Fibroblast of lung (primary cell): ENCODE measurements around the gene CARD18. TPM values are rescaled to one million over a fixed set of nuclear protein-coding genes. Genes with fewer than 3 reads are reported as not detected.
"Not testable (repeated sequence)": the region's sequence is repeated elsewhere in the genome, so short reads cannot be mapped to it uniquely, and the experiment has no call there.

Experiments
- DNase-seq, 2 donors: peaks; one replicate each; pipeline versions ENCODE4 v3.0.0 to v3.0.0-alpha.2; 2010; ENCODE audit warnings: low read depth in 2 of 2
- H2AFZ ChIP-seq: 2 replicates; pipeline ENCODE4 v1.5.1; 2012; ENCODE audit warnings: low read length, control low read depth, inconsistent platforms
- H3K27ac ChIP-seq: 2 replicates; pipeline ENCODE4 v1.5.1; 2011; ENCODE audit warnings: low read length, control low read depth; ENCODE audit not compliant: insufficient read depth
- H3K27me3 ChIP-seq: 2 replicates; pipeline ENCODE4 v1.5.1; 2011; ENCODE audit warnings: mild to moderate bottlenecking, low read length; ENCODE audit not compliant: control insufficient read depth, insufficient read depth
- H3K36me3 ChIP-seq: 2 replicates; pipeline ENCODE4 v1.5.1; 2011; ENCODE audit warnings: low read length; ENCODE audit not compliant: control insufficient read depth, insufficient read depth
- H3K4me1 ChIP-seq: 2 replicates; pipeline ENCODE4 v1.5.1; 2011; ENCODE audit warnings: low read length; ENCODE audit not compliant: control insufficient read depth, insufficient read depth; ENCODE audit errors: extremely low read depth
- H3K4me2 ChIP-seq: 2 replicates; pipeline ENCODE4 v1.5.1; 2011; ENCODE audit warnings: low read length, control low read depth; ENCODE audit not compliant: insufficient read depth; ENCODE audit errors: extremely low read depth
- H3K4me3 ChIP-seq, 4 experiments: fragments of 200-600 bp in 1 of 4; sonication (generic) in 1 of 4; replicated peaks in 1 of 4; 2 replicates each; pipeline ENCODE4 v1.5.1; 2011 to 2016; ENCODE audit warnings: low read length in 4 of 4, low read depth in 3 of 4, mild to moderate bottlenecking in 3 of 4, control low read depth in 2 of 4, inconsistent platforms in 1 of 4, mixed read lengths in 1 of 4; ENCODE audit not compliant: insufficient read depth in 1 of 4; ENCODE audit errors: control extremely low read depth in 1 of 4
- H3K79me2 ChIP-seq: 2 replicates; pipeline ENCODE4 v1.5.1; 2012; ENCODE audit warnings: mild to moderate bottlenecking, low read length, inconsistent platforms; ENCODE audit not compliant: control insufficient read depth, insufficient read depth
- H3K9ac ChIP-seq: 2 replicates; pipeline ENCODE4 v1.5.1; 2011; ENCODE audit warnings: mild to moderate bottlenecking, low read length, control low read depth; ENCODE audit not compliant: insufficient read depth
- H3K9me3 ChIP-seq: 2 replicates; pipeline ENCODE4 v1.5.1; 2012; ENCODE audit warnings: low read depth, low read length; ENCODE audit not compliant: control insufficient read depth, insufficient read depth
- H4K20me1 ChIP-seq: 2 replicates; pipeline ENCODE4 v1.5.1; 2011; ENCODE audit warnings: low read length; ENCODE audit not compliant: control insufficient read depth, insufficient read depth; ENCODE audit errors: extremely low read depth
- EZH2 ChIP-seq: IDR thresholded peaks from 2 replicates; pipeline ENCODE4 v1.5.1; 2012; ENCODE audit warnings: low read length, control low read depth, mild to moderate bottlenecking; ENCODE audit errors: missing control alignments
- polyA plus RNA-seq, 2 donors: library from polyadenylated mRNA; depleted of rRNA in 1 of 2; stranded (reverse) in 1 of 2; unstranded in 1 of 2; fragments of >200 nt; gene quantifications; 2 replicates each; pipeline ENCODE4 v1.2.1, GENCODE V29; 2011 to 2012; ENCODE audit warnings: missing spikeins in 1 of 2
- total RNA-seq: library from RNA; depleted of rRNA; stranded (reverse); fragments of >200 nt; gene quantifications from 2 replicates; pipeline ENCODE4 v1.2.1, GENCODE V29; 2014
- TF ChIP-seq, protein P1 (sequence below), 2 donors: IDR thresholded peaks in 1 of 2; conservative IDR thresholded peaks in 1 of 2; 1 replicate in 1 of 2; 2 replicates in 1 of 2; pipeline ENCODE4 v1.5.1; 2011 to 2012; ENCODE audit warnings: low read length in 2 of 2, control low read depth in 1 of 2, inconsistent platforms in 1 of 2, low read depth in 1 of 2, mild to moderate bottlenecking in 1 of 2

CARD18 gene
- total and polyA plus RNA-seq, 2 donors (not counting 1 experiment from before 2014, with no cell fraction given): not detected

DNA sequence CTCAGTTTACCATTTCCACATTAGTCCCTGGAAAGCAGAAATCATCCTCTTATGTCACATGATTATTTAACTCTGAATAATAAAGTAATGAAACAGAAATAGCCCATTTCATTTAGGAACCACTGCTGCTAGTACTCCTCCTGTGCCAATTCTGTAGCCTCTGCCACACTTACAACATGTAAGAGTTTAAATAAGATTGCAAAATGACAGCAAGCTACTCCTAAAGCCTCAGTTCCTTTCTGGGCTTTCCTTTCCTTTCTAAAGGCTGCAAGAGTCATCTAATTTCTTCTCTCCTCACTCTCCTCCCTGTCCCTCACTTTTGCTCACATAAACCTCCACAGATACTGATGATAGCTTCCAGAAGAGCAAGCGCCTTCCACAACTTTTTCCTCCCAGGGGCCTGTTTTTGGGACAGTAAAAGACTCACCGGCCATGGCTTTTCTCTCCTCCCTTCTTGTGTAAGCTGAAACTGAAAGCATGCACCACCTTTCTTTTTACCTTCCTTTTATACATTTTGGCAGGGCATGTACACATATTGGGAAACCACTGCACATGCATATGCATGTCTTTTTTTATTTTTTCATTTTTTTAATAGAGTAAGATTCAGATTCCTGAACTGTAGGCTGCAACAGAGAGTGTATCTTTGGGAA, 38.5 kb downstream of the CARD18 start:
- no peaks in the 10 kb centered on the region for H3K36me3 ChIP-seq
- no peak for DNase-seq
- H3K9ac ChIP-seq: no peak overlapping the region
- TF ChIP-seq, protein P1, sequence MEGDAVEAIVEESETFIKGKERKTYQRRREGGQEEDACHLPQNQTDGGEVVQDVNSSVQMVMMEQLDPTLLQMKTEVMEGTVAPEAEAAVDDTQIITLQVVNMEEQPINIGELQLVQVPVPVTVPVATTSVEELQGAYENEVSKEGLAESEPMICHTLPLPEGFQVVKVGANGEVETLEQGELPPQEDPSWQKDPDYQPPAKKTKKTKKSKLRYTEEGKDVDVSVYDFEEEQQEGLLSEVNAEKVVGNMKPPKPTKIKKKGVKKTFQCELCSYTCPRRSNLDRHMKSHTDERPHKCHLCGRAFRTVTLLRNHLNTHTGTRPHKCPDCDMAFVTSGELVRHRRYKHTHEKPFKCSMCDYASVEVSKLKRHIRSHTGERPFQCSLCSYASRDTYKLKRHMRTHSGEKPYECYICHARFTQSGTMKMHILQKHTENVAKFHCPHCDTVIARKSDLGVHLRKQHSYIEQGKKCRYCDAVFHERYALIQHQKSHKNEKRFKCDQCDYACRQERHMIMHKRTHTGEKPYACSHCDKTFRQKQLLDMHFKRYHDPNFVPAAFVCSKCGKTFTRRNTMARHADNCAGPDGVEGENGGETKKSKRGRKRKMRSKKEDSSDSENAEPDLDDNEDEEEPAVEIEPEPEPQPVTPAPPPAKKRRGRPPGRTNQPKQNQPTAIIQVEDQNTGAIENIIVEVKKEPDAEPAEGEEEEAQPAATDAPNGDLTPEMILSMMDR (conservative IDR thresholded peaks at IDR 0.05 in 1 of 2, IDR thresholded peaks at IDR 0.05 in 1 of 2; ENCODE audit: low read depth in 1 of 2, low read length in 2 of 2): no peak
- TF ChIP-seq EZH2: no peak
- no peaks in the 10 kb centered on the region for H3K9me3 ChIP-seq
- no peaks in the 10 kb centered on the region for H3K27me3 ChIP-seq
- no peak overlapping the region for H2AFZ ChIP-seq
- no peak overlapping the region for H3K27ac ChIP-seq
- H3K4me3 ChIP-seq: no peak overlapping the region
- no peak overlapping the region for H3K4me2 ChIP-seq
- no peaks in the 10 kb centered on the region for H3K4me1 ChIP-seq
- H3K79me2 ChIP-seq: no peaks in the 10 kb centered on the region
- no peaks in the 10 kb centered on the region for H4K20me1 ChIP-seq

DNA sequence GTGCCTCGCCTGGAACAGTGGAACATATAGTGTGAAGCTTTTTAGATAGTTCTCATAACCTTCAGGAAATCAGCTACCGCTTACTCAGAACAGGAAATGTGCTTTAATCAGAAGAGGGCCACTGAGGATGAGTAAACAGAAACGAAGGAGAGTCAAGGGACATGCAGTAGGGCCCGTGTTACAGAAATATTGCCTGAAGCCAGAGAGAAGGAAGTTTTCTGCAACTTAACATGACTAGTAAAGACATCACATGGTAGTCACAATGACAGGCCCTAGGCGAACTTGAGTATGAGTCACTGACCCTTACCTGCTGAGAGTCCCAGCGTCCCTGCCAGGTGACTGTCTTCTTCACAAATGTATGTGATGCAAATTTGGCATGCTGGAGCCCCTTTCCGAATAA, 39.4 kb downstream of the CARD18 start:
- DNase-seq: no peak
- Histone ChIP-seq H3K27me3 (no peaks in the 10 kb centered on the region), H2AFZ (no peak overlapping the region), H3K4me3 (no peak overlapping the region), H3K4me2 (no peak overlapping the region), H3K9ac (no peak overlapping the region), H3K36me3 (no peaks in the 10 kb centered on the region), H3K79me2 (no peaks in the 10 kb centered on the region), H3K9me3 (no peaks in the 10 kb centered on the region), H4K20me1 (no peaks in the 10 kb centered on the region), H3K27ac (no peak overlapping the region), H3K4me1 (no peaks in the 10 kb centered on the region)
- no peak for TF ChIP-seq EZH2
- TF ChIP-seq, protein P1 (conservative IDR thresholded peaks at IDR 0.05 in 1 of 2, IDR thresholded peaks at IDR 0.05 in 1 of 2; ENCODE audit: low read depth in 1 of 2, low read length in 2 of 2): no peak

DNA sequence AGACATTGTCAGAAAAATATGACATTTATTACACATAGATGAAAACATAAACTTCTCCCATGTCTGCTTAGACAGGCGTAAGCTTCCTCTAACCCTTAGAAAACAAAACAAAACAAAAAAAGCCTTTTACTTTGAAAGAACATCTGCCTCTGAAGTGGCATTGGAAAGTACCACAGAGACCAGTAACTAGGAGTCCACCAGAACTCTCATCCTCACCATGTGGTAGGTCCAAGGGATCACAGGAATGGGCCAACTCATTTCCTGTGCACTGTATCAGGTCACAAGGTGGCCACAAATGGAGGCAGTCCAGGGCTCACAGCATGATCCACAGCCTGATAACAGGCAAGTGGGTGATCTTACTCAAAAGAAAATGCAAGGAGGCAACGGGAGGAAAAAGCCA, 40.0 kb downstream of the CARD18 start:
- H3K4me3 ChIP-seq, H4K20me1 ChIP-seq, H3K27ac ChIP-seq, H3K79me2 ChIP-seq, H3K27me3 ChIP-seq, H3K9ac ChIP-seq, DNase-seq, H3K4me1 ChIP-seq, H3K36me3 ChIP-seq, H3K9me3 ChIP-seq, H2AFZ ChIP-seq, H3K4me2 ChIP-seq: not testable (repeated sequence)
